Activated T-helper 1 cell treated with anti-CD3 and anti-CD28 coated beads, Interleukin-12 subunit alpha, Interleukin-12 subunit beta, Interleukin-2, Interleukin-4 antibody, amounts not matched to agents 30 ng/mL and 10 ng/mL and 1 ng/mL, durations not matched to agents 14 hours and 24 hours and 36 hours (primary cell): Measurements from ENCODE around the gene CLMN. TPM values are rescaled to one million over a fixed set of nuclear protein-coding genes. Genes with fewer than 3 reads are reported as not detected.
"Not testable (repeated sequence)": the region's sequence is repeated elsewhere in the genome, so short reads cannot be mapped to it uniquely, and the experiment has no call there.

Experiments used
- DNase-seq: peaks from one replicate; pipeline ENCODE4 v3.0.0; 2021; ENCODE audit warnings: low spot score
- H3K27ac Mint-ChIP-seq: one replicate; pipeline ENCODE4 v1.8.0; 2021; ENCODE audit warnings: mild to moderate bottlenecking, mixed read lengths
- H3K27me3 Mint-ChIP-seq: one replicate; pipeline ENCODE4 v1.8.0; 2022; ENCODE audit warnings: mild to moderate bottlenecking, moderate library complexity, mixed read lengths; ENCODE audit not compliant: insufficient read depth
- H3K36me3 Mint-ChIP-seq: one replicate; pipeline ENCODE4 v1.8.0; 2021; ENCODE audit warnings: low read depth, mixed read lengths
- H3K4me1 Mint-ChIP-seq: one replicate; pipeline ENCODE4 v1.8.0; 2021; ENCODE audit warnings: low read depth, mixed read lengths
- H3K4me3 Mint-ChIP-seq: one replicate; pipeline ENCODE4 v1.8.0; 2021; ENCODE audit warnings: mild to moderate bottlenecking, moderate library complexity, mixed read lengths
- H3K9me3 Mint-ChIP-seq: one replicate; pipeline ENCODE4 v1.8.0; 2021; ENCODE audit warnings: mixed read lengths
- intact Hi-C: fragments of 100-400 bp; cut with micrococcal nuclease; formaldehyde crosslinking; loops from one replicate; pipeline ENCODE4 v1.15.1; 2024
- total RNA-seq: library from RNA; stranded (reverse); gene quantifications from 2 replicates; pipeline ENCODE4 v1.2.3, GENCODE V29; 2022

The CLMN gene
- total RNA-seq, 1 donor from 2014 or later: 0.80 TPM

DNA sequence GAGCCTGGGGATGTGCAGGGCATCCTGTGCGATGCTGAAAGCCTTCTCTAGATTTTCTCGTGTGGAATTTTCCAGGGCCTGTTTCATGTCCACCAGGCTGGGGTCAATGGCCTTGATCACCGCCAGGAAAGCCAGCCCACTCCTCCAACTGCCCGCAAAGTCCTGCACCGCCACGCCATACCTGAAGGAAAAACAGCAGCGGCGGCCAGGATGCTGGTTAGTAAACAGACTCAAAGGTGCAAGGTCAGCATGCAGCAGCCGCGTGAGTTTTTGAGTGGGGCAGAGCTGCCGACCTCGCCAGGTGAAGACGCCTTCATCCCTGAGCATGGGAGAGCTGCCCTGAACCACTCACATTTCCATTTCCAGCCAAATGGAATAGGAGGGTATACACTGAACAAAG, 109.0 kb downstream of the CLMN start:
- no peak overlapping the region for H3K4me3 Mint-ChIP-seq
- no peak overlapping the region for H3K27ac Mint-ChIP-seq
- intact Hi-C loops: no loop called here
- H3K36me3 Mint-ChIP-seq: no peaks in the 10 kb centered on the region
- no peaks in the 10 kb centered on the region for H3K9me3 Mint-ChIP-seq
- DNase-seq: no peak
- H3K4me1 Mint-ChIP-seq: no peaks in the 10 kb centered on the region
- H3K27me3 Mint-ChIP-seq: peaks cover 2% of the 10 kb centered on the region

DNA sequence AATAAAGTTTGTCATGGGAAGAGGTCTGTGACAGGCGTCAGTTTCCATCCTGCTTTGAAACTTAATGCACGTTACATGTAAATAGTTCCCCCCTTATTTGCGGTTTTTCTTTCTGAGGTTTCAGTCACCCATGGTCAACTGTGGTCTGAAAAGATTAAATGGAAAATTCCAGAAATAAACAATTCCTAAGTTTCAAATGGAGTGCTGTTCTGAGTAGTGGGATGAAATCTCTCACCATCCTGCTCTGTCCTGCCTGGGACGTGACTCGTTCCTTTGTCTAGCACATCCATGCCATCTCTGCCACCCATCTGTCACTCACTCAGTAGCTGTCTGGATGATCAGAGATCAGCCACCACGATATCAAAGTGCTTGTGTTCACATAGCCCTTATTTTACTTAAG, 111.1 kb downstream of the CLMN start:
- intact Hi-C loops: loop anchor here (5.0 kb wide), 1 partner anchor 1841 kb away; no protein-coding TSS in a partner anchor
- no peaks in the 10 kb centered on the region for H3K4me1 Mint-ChIP-seq
- peaks cover 5% of the 10 kb centered on the region for H3K27me3 Mint-ChIP-seq
- H3K36me3 Mint-ChIP-seq: no peaks in the 10 kb centered on the region
- no peak overlapping the region for H3K27ac Mint-ChIP-seq
- no peak overlapping the region for H3K4me3 Mint-ChIP-seq
- no peak for DNase-seq
- peaks cover 4% of the 10 kb centered on the region for H3K9me3 Mint-ChIP-seq

DNA sequence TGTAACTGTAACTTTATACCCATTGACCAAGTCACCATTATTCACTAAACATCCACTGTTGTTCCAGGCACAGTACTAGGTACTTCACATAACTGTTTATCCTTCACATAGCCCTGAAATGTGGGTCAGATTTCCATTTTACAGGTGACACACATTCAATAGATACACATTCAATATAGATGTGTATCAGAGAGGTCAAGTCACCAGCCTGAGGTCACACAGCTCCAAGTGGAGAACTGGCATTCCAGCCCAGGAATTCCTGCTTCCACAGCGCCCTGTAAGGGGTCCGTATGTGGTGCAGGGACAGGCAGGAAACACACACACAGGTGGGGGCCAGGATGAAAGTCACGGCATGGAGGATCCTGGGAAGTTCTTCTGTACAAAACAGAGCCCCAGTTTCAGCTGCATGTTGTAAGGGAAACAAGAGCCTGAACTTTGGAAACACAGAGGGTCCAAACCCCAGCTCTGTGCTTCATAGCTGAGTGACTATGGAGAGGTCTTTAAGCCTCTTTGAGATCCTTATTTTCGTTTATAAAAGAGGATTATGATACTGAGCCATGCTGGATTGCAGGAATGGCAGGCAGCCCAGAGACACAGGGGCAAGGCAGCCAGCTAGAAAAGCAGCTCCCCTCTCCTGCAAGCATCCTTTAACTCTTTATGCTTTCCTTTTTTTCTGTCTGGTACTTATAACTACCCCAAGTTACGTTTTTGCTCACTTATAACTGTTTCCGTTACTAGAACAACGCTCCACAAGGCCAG, 112.1 kb downstream of the CLMN start:
- intact Hi-C loops: loop anchor here (5.0 kb wide), 1 partner anchor 1840 kb away; no protein-coding TSS in a partner anchor
- DNase-seq: no peak
- H3K27me3 Mint-ChIP-seq: peaks cover 5% of the 10 kb centered on the region
- H3K4me1 Mint-ChIP-seq: no peaks in the 10 kb centered on the region
- peaks cover 4% of the 10 kb centered on the region for H3K9me3 Mint-ChIP-seq
- H3K27ac Mint-ChIP-seq: no peak overlapping the region
- no peak overlapping the region for H3K4me3 Mint-ChIP-seq
- no peaks in the 10 kb centered on the region for H3K36me3 Mint-ChIP-seq

DNA sequence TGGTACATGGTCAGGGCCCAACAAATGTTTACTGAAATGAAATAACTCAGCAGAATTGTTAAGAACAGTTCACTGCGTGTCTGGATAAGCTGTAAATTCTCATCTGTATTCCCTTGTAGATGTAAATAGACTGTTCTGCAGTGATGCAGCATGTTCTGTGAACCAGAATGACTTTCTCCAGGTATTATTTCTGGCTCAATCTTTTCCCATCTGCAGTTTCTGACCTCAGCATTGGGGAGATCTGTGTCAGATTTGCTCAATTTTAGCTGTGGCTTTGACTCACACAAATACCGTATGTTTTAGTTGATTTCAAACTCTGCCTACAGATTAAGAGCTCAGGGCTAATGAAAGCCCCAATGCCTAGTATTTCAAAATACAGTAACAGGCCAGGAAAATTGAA, 113.2 kb downstream of the CLMN start:
- H3K36me3 Mint-ChIP-seq: no peaks in the 10 kb centered on the region
- no peaks in the 10 kb centered on the region for H3K4me1 Mint-ChIP-seq
- H3K27ac Mint-ChIP-seq: no peak overlapping the region
- peaks cover 4% of the 10 kb centered on the region for H3K9me3 Mint-ChIP-seq
- H3K27me3 Mint-ChIP-seq: peaks cover 5% of the 10 kb centered on the region
- no peak overlapping the region for H3K4me3 Mint-ChIP-seq
- no peak for DNase-seq
- intact Hi-C loops: loop anchor here (5.0 kb wide), 1 partner anchor 1839 kb away; no protein-coding TSS in a partner anchor

- H3K9me3 Mint-ChIP-seq: peaks cover 4% of the 10 kb centered on the region
- no peak overlapping the region for H3K4me3 Mint-ChIP-seq
- no peaks in the 10 kb centered on the region for H3K4me1 Mint-ChIP-seq
- H3K27ac Mint-ChIP-seq: no peak overlapping the region
- intact Hi-C loops: loop anchor here (5.0 kb wide), 1 partner anchor 1837 kb away; no protein-coding TSS in a partner anchor
- DNase-seq: no peak
- H3K36me3 Mint-ChIP-seq: no peaks in the 10 kb centered on the region
- peaks cover 5% of the 10 kb centered on the region for H3K27me3 Mint-ChIP-seq
Measured at GRCh38 chr14:95204705-95205104, 115.0 kb downstream of the CLMN start.

GRCh38 chr14:95201745-95202144, 118.0 kb downstream of the CLMN start:
- H3K27ac Mint-ChIP-seq, intact Hi-C loops, H3K27me3 Mint-ChIP-seq, H3K9me3 Mint-ChIP-seq, DNase-seq, H3K4me1 Mint-ChIP-seq, H3K36me3 Mint-ChIP-seq, H3K4me3 Mint-ChIP-seq: not testable (repeated sequence)

DNA sequence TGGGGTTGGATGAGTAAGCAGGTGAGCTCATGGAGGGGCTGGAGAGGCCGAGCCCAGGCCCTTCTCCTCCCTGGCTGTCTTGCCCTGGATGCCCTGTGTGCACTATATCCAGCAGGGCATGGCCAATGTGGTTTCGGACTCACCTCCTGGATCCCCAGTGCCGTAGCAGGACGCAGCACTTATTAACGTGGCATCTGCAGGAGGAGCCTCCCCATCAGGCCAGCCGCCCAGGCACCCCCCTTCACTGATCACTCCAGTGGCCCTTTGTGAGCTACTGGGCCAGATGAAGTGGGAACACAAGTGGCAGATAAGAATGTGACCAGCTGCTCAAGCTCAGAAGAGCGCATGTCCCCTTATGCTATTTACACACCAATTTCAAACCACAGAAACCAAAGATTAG, 119.3 kb downstream of the CLMN start:
- H3K4me3 Mint-ChIP-seq: no peak overlapping the region
- peaks cover 5% of the 10 kb centered on the region for H3K27me3 Mint-ChIP-seq
- peaks cover 4% of the 10 kb centered on the region for H3K9me3 Mint-ChIP-seq
- intact Hi-C loops: no loop called here
- H3K27ac Mint-ChIP-seq: no peak overlapping the region
- DNase-seq: no peak
- H3K36me3 Mint-ChIP-seq: no peaks in the 10 kb centered on the region
- no peaks in the 10 kb centered on the region for H3K4me1 Mint-ChIP-seq

GRCh38 chr14:95199298-95199983, 120.3 kb downstream of the CLMN start:
- DNase-seq: no peak
- H3K36me3 Mint-ChIP-seq: no peaks in the 10 kb centered on the region
- H3K27ac Mint-ChIP-seq: no peak overlapping the region
- no peaks in the 10 kb centered on the region for H3K4me1 Mint-ChIP-seq
- no peak overlapping the region for H3K4me3 Mint-ChIP-seq
- intact Hi-C loops: loop anchor here (5.0 kb wide), 1 partner anchor 512 kb away; no protein-coding TSS in a partner anchor
- H3K9me3 Mint-ChIP-seq: peaks cover 4% of the 10 kb centered on the region
- H3K27me3 Mint-ChIP-seq: peaks cover 4% of the 10 kb centered on the region

- DNase-seq: no peak
- H3K27me3 Mint-ChIP-seq: peaks cover 2% of the 10 kb centered on the region
- H3K4me1 Mint-ChIP-seq: no peaks in the 10 kb centered on the region
- H3K27ac Mint-ChIP-seq: no peak overlapping the region
- H3K36me3 Mint-ChIP-seq: no peaks in the 10 kb centered on the region
- intact Hi-C loops: loop anchor here (5.0 kb wide), 1 partner anchor 511 kb away; no protein-coding TSS in a partner anchor
- H3K9me3 Mint-ChIP-seq: no peaks in the 10 kb centered on the region
- H3K4me3 Mint-ChIP-seq: no peak overlapping the region
Measured at GRCh38 chr14:95198320-95198719, 121.4 kb downstream of the CLMN start.

GRCh38 chr14:95197551-95197950, 122.2 kb downstream of the CLMN start:
- Mint-ChIP-seq H3K27ac (no peak overlapping the region), H3K4me1 (no peaks in the 10 kb centered on the region), H3K9me3 (no peaks in the 10 kb centered on the region), H3K27me3 (peaks cover 2% of the 10 kb centered on the region), H3K4me3 (no peak overlapping the region), H3K36me3 (no peaks in the 10 kb centered on the region)
- intact Hi-C loops: loop anchor here (5.0 kb wide), 1 partner anchor 510 kb away; no protein-coding TSS in a partner anchor
- no peak for DNase-seq

GRCh38 chr14:95196826-95197545, 122.7 kb downstream of the CLMN start:
- Mint-ChIP-seq H3K4me3 (no peak overlapping the region), H3K27me3 (peaks cover 2% of the 10 kb centered on the region), H3K27ac (no peak overlapping the region), H3K4me1 (no peaks in the 10 kb centered on the region), H3K9me3 (no peaks in the 10 kb centered on the region), H3K36me3 (no peaks in the 10 kb centered on the region)
- intact Hi-C loops: loop anchor here (5.0 kb wide), 1 partner anchor 510 kb away; no protein-coding TSS in a partner anchor
- DNase-seq: no peak

DNA sequence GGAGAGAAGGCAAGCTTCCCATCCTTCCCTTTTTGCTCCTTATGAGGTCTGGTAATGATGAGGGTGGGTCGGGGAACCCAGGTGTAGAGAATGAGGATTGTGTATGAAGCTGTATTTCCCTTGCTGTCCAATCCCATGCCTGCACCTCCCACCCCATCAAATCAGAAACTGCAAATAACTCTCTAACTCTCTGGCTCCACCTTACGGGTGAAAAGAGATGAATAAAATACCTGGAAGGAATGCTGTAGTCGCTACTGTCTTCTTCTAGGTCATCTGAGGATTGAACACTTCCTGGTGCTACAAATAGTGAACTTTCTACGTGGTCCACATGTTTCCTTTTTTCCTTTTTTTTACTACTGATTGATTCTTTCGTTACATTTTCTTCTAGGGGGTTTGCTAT, 123.4 kb downstream of the CLMN start:
- intact Hi-C loops: loop anchor here (5.0 kb wide), 1 partner anchor 509 kb away; no protein-coding TSS in a partner anchor
- Mint-ChIP-seq H3K27me3 (peaks cover 2% of the 10 kb centered on the region), H3K4me3 (no peak overlapping the region), H3K36me3 (no peaks in the 10 kb centered on the region), H3K4me1 (no peaks in the 10 kb centered on the region), H3K9me3 (no peaks in the 10 kb centered on the region), H3K27ac (no peak overlapping the region)
- DNase-seq: no peak
